IPS DF 4.7 (cell line): ENCODE measurements around the gene CMPK1.
"Not testable (repeated sequence)": the region's sequence is repeated elsewhere in the genome, so short reads cannot be mapped to it uniquely, and the experiment has no call there.

Experiments used
- DNase-seq: peaks from one replicate; pipeline ENCODE4 v3.0.0-alpha.2; 2013; ENCODE audit warnings: low spot score; ENCODE audit errors: extremely low read depth

CMPK1 gene, protein sequence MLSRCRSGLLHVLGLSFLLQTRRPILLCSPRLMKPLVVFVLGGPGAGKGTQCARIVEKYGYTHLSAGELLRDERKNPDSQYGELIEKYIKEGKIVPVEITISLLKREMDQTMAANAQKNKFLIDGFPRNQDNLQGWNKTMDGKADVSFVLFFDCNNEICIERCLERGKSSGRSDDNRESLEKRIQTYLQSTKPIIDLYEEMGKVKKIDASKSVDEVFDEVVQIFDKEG

DNA sequence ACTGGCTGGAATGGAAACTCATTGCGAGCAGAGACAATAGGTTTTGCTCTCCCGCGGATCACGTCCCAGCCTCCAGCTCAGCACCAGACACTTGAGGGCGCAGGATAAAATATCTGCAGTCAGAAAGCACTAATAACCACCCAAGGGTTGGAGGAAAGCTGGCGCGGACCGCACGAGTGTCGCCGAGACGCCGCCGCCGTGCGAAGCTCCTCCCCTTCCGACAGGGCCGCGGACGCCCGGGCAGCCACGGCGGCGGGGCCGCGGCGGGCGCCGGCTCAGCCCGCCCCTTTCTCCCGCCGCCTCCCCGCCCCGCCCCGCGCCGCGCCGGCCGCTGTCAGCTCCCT, at the start of gene CMPK1:
Gene CMPK1, plus strand, starts transcription at position 213 of the 344 bp plus-strand sequence. CDS start 156 bp downstream, outside the sequence.
- no peak for DNase-seq

DNA sequence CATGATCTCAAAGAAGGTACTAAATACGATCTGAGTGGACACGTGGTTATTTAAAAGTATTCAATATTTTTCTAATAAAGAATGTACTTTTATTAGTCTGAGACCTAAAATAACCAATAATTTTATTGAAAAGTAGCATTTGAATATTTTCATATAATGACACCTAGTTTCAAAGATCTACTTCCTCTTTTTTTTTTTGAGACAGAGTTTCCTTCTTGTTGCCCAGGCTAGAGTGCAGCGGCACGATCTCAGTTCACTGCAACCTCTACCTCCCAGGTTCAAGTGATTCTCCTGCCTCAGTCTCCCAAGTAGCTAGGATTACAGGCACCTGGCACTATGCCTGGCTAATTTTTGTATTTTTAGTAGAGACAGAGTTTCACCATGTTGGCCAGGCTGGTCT, 45.5 kb upstream of the CMPK1 start:
- DNase-seq, result not testable (repeated sequence)

DNA sequence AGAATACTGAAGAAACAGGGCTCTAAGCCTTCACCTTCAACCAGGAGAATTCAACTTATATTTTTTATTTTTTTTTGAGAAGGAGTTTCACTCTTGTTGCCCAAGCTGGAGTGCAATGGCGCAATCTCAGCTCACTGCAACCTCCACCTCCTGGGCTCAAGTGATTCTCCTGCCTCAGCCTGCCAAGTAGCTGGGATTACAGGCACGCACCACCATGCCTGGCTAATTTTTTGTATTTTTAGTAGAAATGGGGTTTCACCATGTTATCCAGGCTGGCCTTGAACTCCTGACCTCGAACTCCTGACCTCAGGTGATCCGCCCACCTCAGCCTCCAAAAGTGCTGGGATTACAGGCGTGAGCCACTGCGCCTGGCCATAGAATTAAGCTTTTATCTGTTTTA, 38.7 kb upstream of the CMPK1 start:
- DNase-seq, result not testable (repeated sequence)

DNA sequence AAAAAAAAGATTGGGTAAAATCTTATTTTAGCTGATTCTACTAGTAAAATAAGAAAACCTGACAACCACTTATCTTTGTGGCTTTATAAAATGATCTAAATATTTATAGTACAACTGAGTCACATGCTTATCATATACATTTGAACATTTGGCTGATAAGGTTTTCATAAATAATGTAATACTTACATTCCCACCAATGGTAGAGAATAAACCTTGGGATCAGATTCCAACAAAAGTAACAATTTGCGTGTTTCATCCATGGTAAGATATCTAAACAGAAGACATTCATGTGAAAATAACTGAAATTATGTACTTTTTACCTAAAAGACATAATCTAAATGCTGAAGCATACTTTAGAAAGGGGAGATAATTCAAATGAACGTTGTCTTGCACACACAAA, 38.0 kb upstream of the CMPK1 start:
- DNase-seq, result no peak

DNA sequence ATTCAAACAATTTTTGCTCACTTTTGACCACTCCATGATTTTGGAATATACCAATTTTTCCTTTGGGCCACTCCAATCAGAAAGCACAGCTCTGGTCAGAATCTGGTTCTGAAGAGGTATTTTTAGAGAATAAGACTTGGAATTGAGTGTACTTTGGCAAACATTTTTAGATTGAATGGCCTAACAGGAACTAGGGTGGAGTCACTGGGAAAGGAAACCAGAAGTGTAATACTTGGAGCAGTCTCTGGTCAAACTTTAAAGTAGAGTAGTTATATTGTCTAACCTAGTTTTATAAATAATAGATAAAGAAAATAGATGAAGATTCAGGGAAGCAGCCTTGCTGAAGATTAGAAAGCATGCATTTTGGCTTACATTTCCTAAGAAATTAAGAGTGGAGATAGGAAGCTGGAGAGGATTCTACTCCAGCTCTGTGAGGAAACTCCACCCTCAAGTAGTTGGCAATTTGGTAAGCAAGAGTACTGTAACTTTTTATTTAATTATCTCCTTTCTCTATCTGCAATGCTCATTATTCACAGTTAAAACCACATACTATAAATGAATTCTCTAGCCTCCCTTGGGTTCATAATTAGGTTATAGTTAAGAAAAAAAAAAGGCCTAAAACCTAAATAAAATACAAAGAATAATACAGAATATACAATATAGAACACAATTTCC, 35.4 kb upstream of the CMPK1 start:
- no peak for DNase-seq

DNA sequence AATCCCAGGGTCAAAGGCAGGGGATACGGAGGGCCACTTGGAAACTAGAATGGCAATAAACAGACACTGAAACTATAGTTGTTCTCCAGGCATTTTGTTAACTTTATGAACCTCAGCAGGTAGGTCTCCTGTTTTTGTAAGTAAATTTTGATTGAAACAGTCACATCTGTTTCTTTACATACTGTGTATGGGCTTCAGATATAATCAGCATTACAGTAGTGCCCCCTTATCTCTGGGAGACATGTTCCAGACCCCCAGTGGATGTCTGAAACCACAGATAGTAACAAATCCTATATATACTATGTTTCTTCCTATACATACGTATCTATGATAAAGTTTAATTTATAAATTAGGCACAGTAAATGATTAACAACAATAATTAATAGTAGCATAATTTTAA, 31.1 kb upstream of the CMPK1 start:
- no peak for DNase-seq

DNA sequence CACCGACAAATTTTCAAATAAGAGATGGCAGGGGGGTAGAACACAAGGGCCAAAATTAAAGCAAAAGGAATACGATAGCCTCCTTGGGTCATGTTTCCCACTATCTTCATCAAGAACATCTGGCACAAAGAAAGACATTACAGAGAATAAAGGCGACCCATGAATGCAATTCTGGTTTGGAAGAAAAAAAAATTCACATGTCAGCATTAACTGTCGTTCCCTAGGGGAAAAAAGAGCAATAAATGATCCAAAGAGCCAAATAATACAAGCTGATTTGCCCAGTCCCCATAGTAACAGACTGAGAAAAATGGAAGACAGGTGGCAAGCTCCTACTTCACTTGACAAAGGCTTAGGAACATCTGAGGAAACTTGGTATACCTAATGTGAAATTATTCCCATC, 24.2 kb upstream of the CMPK1 start:
- DNase-seq, result no peak

DNA sequence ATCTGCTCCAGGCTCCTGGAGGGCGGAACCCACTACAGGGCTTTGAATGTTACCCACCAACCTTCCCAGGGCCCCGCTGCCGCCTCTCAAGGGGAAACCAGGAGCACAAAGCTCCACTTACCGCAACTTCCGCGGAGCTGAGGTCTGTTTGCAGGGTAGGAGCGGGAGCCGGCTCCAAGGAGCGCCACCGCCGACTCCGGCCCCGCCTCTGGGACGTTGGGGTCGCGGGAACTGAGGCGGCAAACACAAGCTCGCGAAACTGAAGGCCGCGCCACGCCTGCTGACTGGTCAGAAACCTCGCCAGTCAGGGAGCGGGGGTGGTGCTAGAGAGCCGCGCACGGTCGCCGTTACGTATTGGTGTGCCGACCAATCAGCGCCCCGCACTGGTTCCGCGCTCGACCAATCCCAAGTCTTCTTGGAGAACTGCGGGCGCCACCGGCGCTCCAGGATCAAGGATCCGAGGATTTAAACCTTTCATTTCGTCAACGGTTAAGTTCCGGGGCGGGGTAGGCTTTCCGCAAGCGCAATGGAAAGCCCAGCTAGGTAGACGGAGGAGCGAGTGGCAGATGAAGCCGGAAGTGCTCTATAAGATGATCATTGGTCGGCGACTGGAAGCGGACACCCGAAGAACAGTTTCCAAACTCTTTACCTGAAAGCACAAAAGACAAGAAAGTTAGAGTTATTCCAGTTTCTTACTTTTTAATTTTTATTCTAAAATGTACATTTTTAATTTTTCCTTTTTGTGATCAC, 19.5 kb upstream of the CMPK1 start, which contains the start of gene STIL:
Gene STIL, minus strand, starts transcription at position 233 of the 750 bp plus-strand sequence. CDS start 3,828 bp downstream, outside the sequence.
- peak; percentile 98 for DNase-seq

DNA sequence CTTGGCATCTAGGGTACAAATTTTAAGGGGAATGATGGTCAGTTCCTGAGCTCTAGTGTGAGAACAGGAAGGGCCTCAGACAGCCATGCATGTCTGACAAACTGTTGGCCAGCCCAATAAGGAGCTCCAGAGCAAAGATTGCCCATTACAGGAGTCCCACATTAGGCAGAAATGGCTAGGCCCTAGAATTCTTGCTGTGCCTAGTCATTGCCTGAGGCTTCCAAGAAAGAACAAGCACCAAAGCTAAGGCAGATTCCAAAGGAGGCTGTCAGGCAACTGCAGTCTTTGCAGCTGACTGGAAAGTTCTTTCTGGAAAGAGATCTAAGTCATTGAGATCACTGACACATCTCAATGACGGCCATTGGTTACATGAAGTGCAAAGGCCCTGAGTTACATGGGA, 15.7 kb upstream of the CMPK1 start:
- DNase-seq, result no peak

DNA sequence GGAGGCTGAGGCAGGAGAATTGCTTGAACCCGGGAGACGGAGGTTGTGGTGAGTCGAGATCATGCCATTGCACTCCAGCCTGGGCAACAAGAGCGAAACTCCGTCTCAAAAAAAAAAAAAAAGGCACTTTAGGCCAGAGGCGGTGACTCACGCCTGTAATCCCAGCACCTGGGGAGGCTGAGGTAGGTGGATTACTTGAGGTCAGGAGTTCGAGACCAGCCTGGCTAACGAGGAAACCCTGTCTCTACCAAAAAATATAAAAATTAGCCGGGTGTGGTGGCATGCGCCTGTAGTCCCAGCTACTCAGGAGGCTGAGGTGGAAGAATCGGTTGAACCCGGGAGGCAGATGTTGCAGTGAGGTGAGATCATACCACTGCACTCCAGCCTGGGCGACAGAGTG, 13.6 kb upstream of the CMPK1 start:
- DNase-seq, result not testable (repeated sequence)

DNA sequence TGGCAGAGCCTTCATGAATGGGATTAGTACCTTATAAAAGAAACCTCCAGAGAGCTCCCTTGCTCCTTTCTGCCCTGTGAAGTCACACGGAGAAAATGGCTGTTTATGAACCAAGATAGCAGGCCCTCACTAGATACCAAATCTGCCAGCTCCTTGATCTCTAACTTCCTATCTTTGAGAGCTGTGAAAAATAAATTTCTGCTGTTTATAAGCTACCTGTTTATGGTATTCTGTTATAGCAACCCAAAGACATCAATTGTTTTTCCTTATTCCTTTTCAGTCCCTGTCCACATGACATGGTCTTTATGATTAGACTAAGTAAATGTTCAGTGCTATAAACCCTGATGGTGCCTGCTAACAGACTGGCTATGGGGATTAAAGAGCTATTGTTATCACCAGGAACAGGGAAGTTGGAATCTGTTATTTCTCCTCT, 10.0 kb upstream of the CMPK1 start:
- no peak for DNase-seq

DNA sequence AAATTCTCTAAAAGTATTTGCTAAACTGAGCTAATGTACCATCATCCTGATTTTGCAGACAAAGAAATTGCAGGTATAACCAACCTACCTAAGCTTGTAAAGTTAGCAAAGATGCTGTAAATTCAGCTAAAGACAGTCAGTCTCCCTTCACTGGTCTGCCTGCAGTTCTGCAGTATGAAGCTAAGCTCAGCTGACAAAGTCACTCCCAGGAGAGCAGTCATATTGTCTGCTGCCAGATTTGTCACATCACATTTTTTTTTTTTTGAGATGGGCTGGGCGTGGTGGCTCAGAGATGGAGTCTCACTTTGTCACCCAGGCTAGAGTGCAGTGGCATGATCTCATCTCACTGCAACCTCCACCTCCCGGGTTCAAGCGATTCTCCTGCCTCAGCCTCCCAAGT, 8.9 kb upstream of the CMPK1 start:
- DNase-seq, result no peak

DNA sequence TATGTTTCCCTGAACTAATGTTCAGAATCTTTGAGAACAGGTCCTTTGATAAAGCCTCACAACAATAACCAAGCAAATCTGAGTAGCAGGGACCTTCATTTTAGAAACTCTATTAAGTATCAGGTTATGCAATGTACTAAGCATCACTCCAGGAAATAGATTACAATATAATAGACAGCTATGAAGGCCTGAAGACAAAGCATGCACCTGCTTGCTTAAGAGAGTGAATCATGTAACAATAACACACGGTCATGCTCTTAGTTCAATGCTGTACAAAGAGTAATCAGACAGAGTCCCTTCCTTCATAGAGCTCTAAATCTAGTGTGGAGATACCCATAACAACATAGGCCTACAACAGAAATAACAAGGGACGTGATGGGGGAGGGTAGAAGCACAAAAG, 8.1 kb upstream of the CMPK1 start:
- DNase-seq, result no peak

DNA sequence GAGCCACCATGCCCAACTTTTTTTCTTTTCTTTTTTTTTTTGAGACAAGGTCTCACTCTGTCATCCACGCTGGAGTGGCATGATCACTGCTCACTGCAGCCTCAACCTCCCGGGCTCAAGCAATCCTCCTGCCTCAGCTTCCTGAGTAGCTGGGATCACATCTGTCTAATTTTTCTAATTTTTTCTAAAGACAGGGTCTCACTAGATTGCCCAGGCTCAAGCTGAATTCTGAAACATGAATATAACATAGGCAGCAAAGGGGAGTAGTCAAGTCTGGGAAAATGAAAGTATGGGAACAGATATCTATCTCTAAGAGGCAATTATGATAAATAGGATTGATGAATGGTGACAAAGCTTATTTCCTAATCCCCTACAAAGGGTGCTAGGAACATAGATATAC, 7.3 kb upstream of the CMPK1 start:
- no peak for DNase-seq

DNA sequence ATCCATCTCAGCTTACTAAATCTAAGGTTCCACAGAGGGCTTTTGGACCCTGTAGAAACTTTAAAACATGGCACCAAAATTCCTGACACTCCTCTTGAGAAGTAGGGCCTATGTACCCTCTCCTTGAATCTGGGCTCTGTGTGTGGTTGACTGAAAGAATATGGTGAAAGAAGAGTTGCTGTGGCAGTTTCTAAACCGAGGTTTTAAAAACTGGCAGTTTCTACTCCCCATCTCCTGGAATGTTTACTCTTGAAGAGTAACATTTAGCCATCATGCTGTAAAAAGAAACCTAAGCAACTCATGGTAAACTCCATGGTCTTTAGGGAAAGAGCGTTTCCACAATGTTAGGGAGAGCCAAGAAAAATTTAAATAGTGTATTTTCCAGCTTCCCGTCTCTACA, 4.6 kb upstream of the CMPK1 start:
- no peak for DNase-seq

DNA sequence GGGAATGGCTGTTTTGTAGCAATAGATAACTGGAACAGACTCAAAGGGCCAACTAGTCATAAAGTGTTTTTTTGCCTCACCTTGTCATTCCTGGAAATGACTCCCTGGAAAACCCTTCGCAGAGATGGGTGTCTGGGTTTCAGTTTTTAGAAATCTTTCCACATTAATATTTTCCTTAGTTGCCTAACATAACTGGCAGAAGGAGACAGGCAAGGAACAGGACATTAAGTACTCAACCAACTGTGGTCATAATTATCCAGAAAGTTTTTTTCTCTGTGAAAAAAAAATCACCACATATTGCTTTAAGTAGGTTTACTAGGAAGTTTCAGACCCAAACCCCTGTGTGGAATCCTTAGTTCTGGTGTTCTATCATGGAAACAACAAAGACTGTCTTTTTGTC, 3.4 kb upstream of the CMPK1 start:
- no peak for DNase-seq

DNA sequence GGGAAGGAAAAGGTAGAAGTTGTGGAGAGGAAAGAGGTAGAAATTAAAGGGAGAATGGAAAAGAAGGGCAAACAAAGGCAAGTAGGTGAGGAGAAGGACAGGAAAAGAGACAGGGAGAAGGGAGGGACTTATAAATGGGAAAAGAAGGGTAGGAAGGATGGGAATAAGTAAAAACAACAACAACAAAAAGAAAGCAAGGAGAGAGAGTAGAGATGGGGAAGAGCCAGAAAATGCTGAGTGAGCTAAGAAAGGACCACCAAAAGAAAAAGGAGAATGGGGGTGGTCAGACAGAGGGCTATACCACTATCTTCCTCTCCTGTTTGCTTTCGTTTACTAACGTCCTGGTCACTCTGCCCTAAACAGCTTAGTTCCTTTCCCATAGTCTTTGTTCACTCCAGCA, 1.7 kb upstream of the CMPK1 start:
- DNase-seq, result no peak

DNA sequence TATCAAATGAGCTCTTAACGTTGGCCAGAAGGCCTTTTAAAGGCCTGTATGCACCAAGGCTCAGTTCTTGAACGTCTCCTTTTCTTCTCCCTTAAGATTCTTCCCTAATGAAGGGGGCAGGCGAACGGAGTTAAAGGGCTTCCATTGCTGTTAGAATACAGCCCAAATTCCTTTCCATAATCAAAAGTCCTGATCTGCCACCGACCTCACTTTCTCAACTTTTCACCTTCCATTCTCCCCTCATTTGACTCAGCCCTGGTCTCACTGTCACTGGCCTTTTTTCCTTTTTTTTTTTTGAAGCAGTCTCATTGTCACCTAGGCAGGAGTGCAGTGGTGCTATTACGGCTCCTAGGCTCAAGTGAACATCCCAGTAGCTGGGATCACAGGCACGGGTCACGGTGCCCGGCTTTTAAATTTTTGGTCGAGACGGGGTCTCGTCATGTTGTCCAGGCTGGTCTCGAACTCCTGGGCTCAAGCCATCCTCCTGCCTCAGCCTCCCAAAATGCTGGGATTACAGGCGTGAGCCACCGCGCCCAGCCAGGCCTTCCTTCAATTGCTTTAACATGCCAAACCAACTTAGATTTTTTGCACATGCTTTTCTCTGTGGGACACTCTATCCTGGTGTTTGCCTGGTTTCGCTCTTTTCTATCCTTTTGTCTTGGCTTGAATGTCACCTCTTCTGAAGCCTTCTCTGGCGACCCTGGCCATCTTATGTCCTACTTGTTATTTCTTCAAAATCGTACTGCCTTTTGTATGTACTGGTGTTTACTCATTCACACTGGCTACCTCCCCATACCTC, 612 bp upstream of the CMPK1 start:
- DNase-seq, result no peak

DNA sequence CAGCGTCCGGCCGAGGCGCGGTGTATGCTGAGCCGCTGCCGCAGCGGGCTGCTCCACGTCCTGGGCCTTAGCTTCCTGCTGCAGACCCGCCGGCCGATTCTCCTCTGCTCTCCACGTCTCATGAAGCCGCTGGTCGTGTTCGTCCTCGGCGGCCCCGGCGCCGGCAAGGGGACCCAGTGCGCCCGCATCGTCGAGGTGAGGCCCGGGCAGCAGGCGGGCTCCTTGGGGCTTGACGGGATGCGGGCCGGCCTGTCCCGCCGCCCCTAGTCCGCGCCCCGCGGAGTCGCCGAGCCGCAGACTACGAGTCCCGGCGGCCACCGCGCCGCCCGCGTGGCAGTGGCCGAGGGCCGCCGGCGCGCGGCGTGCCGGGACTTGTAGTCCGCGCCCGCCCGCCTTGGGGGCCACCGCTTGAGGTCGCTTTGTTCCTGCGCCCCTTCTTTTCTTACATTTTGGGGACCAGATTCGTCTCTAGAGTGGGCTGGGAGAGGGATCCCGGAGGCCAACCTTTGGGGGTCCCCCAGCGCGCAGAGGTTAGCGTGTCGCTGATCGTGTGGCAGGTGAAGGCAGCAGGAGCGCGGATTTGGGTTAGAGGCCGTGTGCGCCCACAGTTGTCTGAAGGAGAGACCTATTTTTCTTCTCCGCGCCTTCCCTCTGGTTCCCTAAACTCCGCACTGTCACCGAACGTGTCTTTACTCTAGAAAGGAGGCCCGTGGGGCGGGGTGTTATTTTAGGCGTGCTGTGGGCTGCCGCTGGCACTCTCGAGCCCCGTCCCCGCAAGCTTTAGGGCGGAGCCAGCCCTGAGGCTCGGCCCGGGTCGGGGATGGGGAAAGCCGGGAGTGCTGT, 553 bp downstream of the CMPK1 start:
- DNase-seq, result no peak

DNA sequence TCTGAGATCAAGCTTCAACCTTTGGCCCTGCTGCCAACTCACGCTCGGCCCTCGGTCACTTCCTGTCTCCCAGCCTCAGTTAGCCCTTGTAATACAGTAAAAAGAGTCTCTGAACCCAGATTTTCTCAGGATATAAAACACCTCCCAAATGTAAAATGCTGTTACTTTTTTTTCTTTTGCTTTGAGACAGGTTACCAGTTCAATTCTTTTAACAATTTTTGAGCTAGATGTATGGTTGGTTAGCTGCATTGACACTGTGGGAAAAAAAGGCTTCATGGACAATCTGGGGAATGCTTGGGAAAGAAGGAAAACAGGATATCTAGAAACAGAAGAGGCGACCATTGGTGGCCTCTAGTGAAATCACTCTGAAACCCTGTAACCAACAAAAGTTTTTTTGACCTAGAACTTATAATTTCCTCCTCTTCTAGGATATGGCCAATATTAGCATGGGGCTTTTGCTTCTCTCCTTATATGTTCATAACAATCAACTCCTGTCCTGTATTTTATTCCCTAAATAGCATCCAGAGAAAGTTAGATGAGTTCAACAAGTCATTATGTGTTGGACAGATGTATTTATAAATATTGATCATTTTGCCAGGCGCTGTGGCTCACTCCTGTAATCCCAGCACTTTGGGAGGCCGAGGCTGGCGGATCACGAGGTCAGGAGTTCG, 1.3 kb downstream of the CMPK1 start:
- DNase-seq, result no peak
